ENCODE results near the gene SLC25A44.

The SLC25A44 gene

GRCh38 chr1:156203331-156203730 lies 9.4 kb downstream of the SLC25A44 start:
- no peaks in the 10 kb centered on the region for H3K27me3 ChIP-seq (replicated peaks; ENCODE audit: insufficient read depth, low read length)
- no peaks in the 10 kb centered on the region for H4K20me1 ChIP-seq (ENCODE audit: insufficient read depth, low read length)
- H3F3A ChIP-seq (ENCODE audit: insufficient read depth, low read length): no peaks in the 10 kb centered on the region
- DNase-seq: no peak
- TF ChIP-seq EZH2 (optimal IDR thresholded peaks at IDR 0.05; ENCODE audit: low read depth, low read length): no peak
- TF ChIP-seq EZH2phosphoT487 (IDR thresholded peaks at IDR 0.05; ENCODE audit: low read length): no peak
- TF ChIP-seq CTCF (IDR thresholded peaks at IDR 0.05; ENCODE audit: low read length): no peak
- H3K4me2 ChIP-seq (ENCODE audit: low read depth, low read length): no peak overlapping the region
- no peaks in the 10 kb centered on the region for H3K9me2 ChIP-seq (replicated peaks; ENCODE audit: insufficient read depth, low read length)
- peaks cover 82% of the 10 kb centered on the region for H3K79me2 ChIP-seq (ENCODE audit: low read length)
- H3K9me3 ChIP-seq (replicated peaks; ENCODE audit: insufficient read depth, low read length): no peaks in the 10 kb centered on the region
- H3K9ac ChIP-seq (ENCODE audit: low read length): no peak overlapping the region
- no peak overlapping the region for H3K27ac ChIP-seq (ENCODE audit: low read length)
- peaks cover 7% of the 10 kb centered on the region for H3K36me3 ChIP-seq (replicated peaks; ENCODE audit: insufficient read depth, low read length)
- H2AFZ ChIP-seq (ENCODE audit: low read length): no peak overlapping the region
- no peak overlapping the region for H3K4me3 ChIP-seq (ENCODE audit: low read length)
- H3K4me1 ChIP-seq (ENCODE audit: low read length): no peaks in the 10 kb centered on the region

DNA sequence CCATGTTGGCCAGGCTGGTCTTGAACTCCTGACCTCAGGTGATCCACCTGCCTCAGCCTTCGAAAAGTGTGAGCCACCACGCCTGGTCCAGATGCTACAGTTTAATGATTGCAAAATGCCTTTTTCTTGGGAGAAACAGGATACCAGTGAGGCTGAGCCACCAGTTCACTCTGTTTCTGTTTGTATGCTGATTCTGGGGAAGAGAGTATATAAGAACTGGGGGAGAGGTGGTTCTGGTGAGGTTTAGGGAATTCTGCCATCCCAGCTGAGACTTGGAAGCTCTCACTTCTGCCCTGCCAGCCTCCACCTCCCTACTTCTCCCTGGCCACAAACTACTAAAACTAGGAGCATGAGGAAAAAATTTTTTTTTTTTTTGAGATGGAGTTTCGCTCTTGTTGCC lies 10.8 kb downstream of the SLC25A44 start:
- Histone ChIP-seq H3K36me3 (replicated peaks; ENCODE audit: insufficient read depth, low read length) (peaks cover 11% of the 10 kb centered on the region), H2AFZ (ENCODE audit: low read length) (no peak overlapping the region), H3K4me2 (ENCODE audit: low read depth, low read length) (no peak overlapping the region), H3K4me1 (ENCODE audit: low read length) (no peaks in the 10 kb centered on the region), H3K27ac (ENCODE audit: low read length) (no peak overlapping the region), H3K9me2 (replicated peaks; ENCODE audit: insufficient read depth, low read length) (no peaks in the 10 kb centered on the region), H3K9me3 (replicated peaks; ENCODE audit: insufficient read depth, low read length) (no peaks in the 10 kb centered on the region), H3K9ac (ENCODE audit: low read length) (no peak overlapping the region), H3K79me2 (ENCODE audit: low read length) (peaks cover 75% of the 10 kb centered on the region), H3F3A (ENCODE audit: insufficient read depth, low read length) (no peaks in the 10 kb centered on the region; the same call in 1 of the 2 replicates), H4K20me1 (ENCODE audit: insufficient read depth, low read length) (no peaks in the 10 kb centered on the region), H3K27me3 (replicated peaks; ENCODE audit: insufficient read depth, low read length) (no peaks in the 10 kb centered on the region), H3K4me3 (ENCODE audit: low read length) (no peak overlapping the region)
- TF ChIP-seq EZH2phosphoT487 (IDR thresholded peaks at IDR 0.05; ENCODE audit: low read length) (no peak), EZH2 (optimal IDR thresholded peaks at IDR 0.05; ENCODE audit: low read depth, low read length) (no peak), CTCF (IDR thresholded peaks at IDR 0.05; ENCODE audit: low read length) (no peak)
- DNase-seq: no peak

- Histone ChIP-seq H3K9ac (ENCODE audit: low read length) (no peak overlapping the region), H3K4me1 (ENCODE audit: low read length) (peaks cover 13% of the 10 kb centered on the region), H3K4me2 (ENCODE audit: low read depth, low read length) (no peak overlapping the region), H3K79me2 (ENCODE audit: low read length) (peaks cover 51% of the 10 kb centered on the region), H3K27ac (ENCODE audit: low read length) (no peak overlapping the region), H3K27me3 (replicated peaks; ENCODE audit: insufficient read depth, low read length) (no peaks in the 10 kb centered on the region), H3K36me3 (replicated peaks; ENCODE audit: insufficient read depth, low read length) (peaks cover 7% of the 10 kb centered on the region; the same call in 1 of the 2 replicates), H3K9me2 (replicated peaks; ENCODE audit: insufficient read depth, low read length) (no peaks in the 10 kb centered on the region), H3F3A (ENCODE audit: insufficient read depth, low read length) (peaks cover 16% of the 10 kb centered on the region), H3K9me3 (replicated peaks; ENCODE audit: insufficient read depth, low read length) (no peaks in the 10 kb centered on the region), H3K4me3 (ENCODE audit: low read length) (no peak overlapping the region), H4K20me1 (ENCODE audit: insufficient read depth, low read length) (no peaks in the 10 kb centered on the region), H2AFZ (ENCODE audit: low read length) (no peak overlapping the region)
- TF ChIP-seq EZH2phosphoT487 (IDR thresholded peaks at IDR 0.05; ENCODE audit: low read length) (no peak), EZH2 (optimal IDR thresholded peaks at IDR 0.05; ENCODE audit: low read depth, low read length) (no peak), CTCF (IDR thresholded peaks at IDR 0.05; ENCODE audit: low read length) (no peak)
- DNase-seq: no peak
These were observed 17.3 kb downstream of the SLC25A44 start for GRCh38 chr1:156211243-156211642.
